Ishikawa (cell line): Measurements from ENCODE around the gene BCORL1.

ENCODE experiments used
- CEBPB ChIP-seq: IDR thresholded peaks from 2 replicates; pipeline ENCODE4 v1.6.1; 2012
- EGR1 ChIP-seq: IDR thresholded peaks from 2 replicates; pipeline ENCODE4 v1.6.1; 2012
- EP300 ChIP-seq: IDR thresholded peaks from 2 replicates; pipeline ENCODE4 v1.6.1; 2012; ENCODE audit warnings: borderline replicate concordance
- FOXM1 ChIP-seq: IDR thresholded peaks from 2 replicates; pipeline ENCODE4 v1.6.1; 2012; ENCODE audit warnings: low read depth, borderline replicate concordance
- TAF1 ChIP-seq: IDR thresholded peaks from 2 replicates; pipeline ENCODE4 v1.6.1; 2012; ENCODE audit warnings: low read depth, mild to moderate bottlenecking
- TCF12 ChIP-seq: IDR thresholded peaks from 2 replicates; pipeline ENCODE4 v1.6.1; 2012; ENCODE audit warnings: low read depth
- USF1 ChIP-seq: IDR thresholded peaks from 2 replicates; pipeline ENCODE4 v1.6.1; 2012
- YY1 ChIP-seq: IDR thresholded peaks from 2 replicates; pipeline ENCODE4 v1.6.1; 2012; ENCODE audit warnings: low read depth
- ZBTB7A ChIP-seq: IDR thresholded peaks from 2 replicates; pipeline ENCODE4 v1.6.1; 2012; ENCODE audit warnings: low read depth

GRCh38 chrX:130085551-130086446 lies 103.4 kb downstream of the BCORL1 start:
- no peak for TF ChIP-seq TAF1
- no peak for TF ChIP-seq FOXM1
- no peak for TF ChIP-seq EP300
- TF ChIP-seq CEBPB = no peak
- TF ChIP-seq USF1 = no peak
- TF ChIP-seq TCF12 = no peak
- no peak for TF ChIP-seq YY1
- TF ChIP-seq ZBTB7A = no peak
- TF ChIP-seq EGR1 = no peak
